ENCODE results near the gene BAG3. TPM values are rescaled to one million over a fixed set of nuclear protein-coding genes. Genes with fewer than 3 reads are reported as not detected.

The BAG3 gene
- total and polyA plus RNA-seq, 2 of the 8 experiments (the other 6 are each of a cell fraction or from before 2014, with no cell fraction given): 3.5 to 13.3 TPM

- WGBS, 2 experiments (ENCODE audit: extremely low coverage in 1 of 2, insufficient coverage in 1 of 2, insufficient read length in 1 of 2, insufficient replicate concordance in 2 of 2, low coverage in 1 of 2, low lambda C conversion rate in 2 of 2, missing lambda C conversion rate in 1 of 2): 63% methylated on average over 8 of the region's 9 CpGs; no CpG with 5 or more reads in 1 of the 2 experiments
- H3K79me1 ChIP-seq (ENCODE audit: low read depth, low read length): 0 out of 2 replicates have a peak, but pooled peaks cover 2% of the 10 kb centered on the region
- H2BK15ac ChIP-seq (ENCODE audit: low read length): no peak overlapping the region
- no peak overlapping the region for H2AFZ ChIP-seq (ENCODE audit: low read length)
- no peak overlapping the region for H2BK20ac ChIP-seq (ENCODE audit: low read length)
- no peak overlapping the region for H3K14ac ChIP-seq (ENCODE audit: insufficient read length)
- H2BK12ac ChIP-seq (ENCODE audit: low read depth, low read length): no peak overlapping the region
- H4K8ac ChIP-seq (ENCODE audit: extremely low read depth, insufficient read depth, low read length): no peak overlapping the region
- no peak overlapping the region for H3K18ac ChIP-seq (ENCODE audit: extremely low read depth, low read length)
- H3K27me3 ChIP-seq (replicated peaks in 1 of 4; ENCODE audit: control insufficient read depth in 3 of 4, extremely low read depth in 1 of 4, insufficient read depth in 3 of 4, low read length in 3 of 4): no peaks in the 10 kb centered on the region
- no peak overlapping the region for H4K91ac ChIP-seq (replicated peaks; ENCODE audit: insufficient read length, low read length)
- H3K27ac ChIP-seq (ENCODE audit: low read depth, low read length): no peak overlapping the region
- no peak for DNase-seq (ENCODE audit: low read depth in 1 of 2, low spot score in 2 of 2)
- H3K9me3 ChIP-seq (ENCODE audit: insufficient read depth in 2 of 2, low read depth in 1 of 2, low read length in 1 of 2): no peaks in the 10 kb centered on the region
- CTCF ChIA-PET (ENCODE audit: partially characterized antibody): interaction anchor here (0.6 to 4.8 kb wide), 7 partner anchors 11 to 184 kb away, joined by 3 to 19 read pairs (median 5); no protein-coding TSS in a partner anchor
- no peak overlapping the region for H3K4me2 ChIP-seq (ENCODE audit: insufficient read depth in 1 of 2, low read depth in 2 of 2, low read length in 2 of 2)
- H2BK5ac ChIP-seq (ENCODE audit: low read depth, low read length): no peak overlapping the region
- H2AK5ac ChIP-seq (ENCODE audit: low read depth, low read length): no peak overlapping the region
- H3K23ac ChIP-seq (ENCODE audit: insufficient read length): no peak overlapping the region
- no peak overlapping the region for H3K4ac ChIP-seq (replicated peaks; ENCODE audit: insufficient read length, low read depth, low read length)
- no peak overlapping the region for H4K5ac ChIP-seq (ENCODE audit: insufficient read length, low read depth, low read length)
- no peaks in the 10 kb centered on the region for H3K79me2 ChIP-seq (ENCODE audit: control insufficient read depth in 1 of 2, insufficient read depth in 2 of 2, low read length in 2 of 2)
- H3K4me1 ChIP-seq (replicated peaks in 1 of 4; ENCODE audit: control insufficient read depth in 3 of 4, insufficient read depth in 4 of 4, low read length in 3 of 4): peaks cover 0 to 2% (median 0%) of the 10 kb centered on the region in 4 experiments; a peak in 2 of 7 replicates
- H3K56ac ChIP-seq (replicated peaks; ENCODE audit: insufficient read length, low read depth, low read length): no peak overlapping the region
- no peaks in the 10 kb centered on the region for H3K23me2 ChIP-seq (ENCODE audit: low read depth, low read length)
- POLR2A ChIA-PET (ENCODE audit: partially characterized antibody): interaction anchor here (1.0 to 1.1 kb wide), 2 partner anchors 12 to 152 kb away, joined by 3 to 4 read pairs; no protein-coding TSS in a partner anchor
- H3K36me3 ChIP-seq (ENCODE audit: control insufficient read depth in 2 of 4, insufficient read depth in 4 of 4, low read length in 3 of 4): peaks cover 2 to 9% (median 7%) of the 10 kb centered on the region in 4 experiments; a peak in 5 of 8 replicates
- H3K4me3 ChIP-seq (ENCODE audit: extremely low read depth in 1 of 4, insufficient read depth in 2 of 4, low read depth in 3 of 4, low read length in 4 of 4): no peak overlapping the region
- H2BK120ac ChIP-seq (replicated peaks; ENCODE audit: low read depth, low read length): no peak overlapping the region
- FAIRE-seq: no peak
- H3K9ac ChIP-seq (replicated peaks in 1 of 4; ENCODE audit: extremely low read depth in 1 of 4, low read depth in 3 of 4, low read length in 3 of 4): no peak overlapping the region; a peak in 1 of 7 replicates
- no peaks in the 10 kb centered on the region for H4K20me1 ChIP-seq (replicated peaks in 1 of 2; ENCODE audit: control insufficient read depth in 1 of 2, insufficient read depth in 2 of 2, low read length in 2 of 2)
- TF ChIP-seq SIRT6 (IDR thresholded peaks at IDR 0.05; ENCODE audit: low read length) (no peak), EZH2 (IDR thresholded peaks at IDR 0.05; ENCODE audit: low read depth, low read length, severe bottlenecking) (no peak), TEAD4 (IDR thresholded peaks at IDR 0.05; ENCODE audit: low read depth, low read length) (no peak), CEBPB (IDR thresholded peaks at IDR 0.05; ENCODE audit: low read depth, low read length) (no peak), GABPA (IDR thresholded peaks at IDR 0.05; ENCODE audit: borderline replicate concordance, insufficient read depth, low read length) (no peak), RXRA (IDR thresholded peaks at IDR 0.05; ENCODE audit: insufficient read depth, low read depth, low read length) (no peak), ZNF274 (IDR thresholded peaks at IDR 0.05; ENCODE audit: borderline replicate concordance, extremely low read depth, low read length) (no peak), CHD1 (IDR thresholded peaks at IDR 0.05; ENCODE audit: low read depth, low read length) (no peak), RNF2 (IDR thresholded peaks at IDR 0.05; ENCODE audit: borderline replicate concordance, low read depth, low read length, missing control alignments, poor library complexity, severe bottlenecking) (no peak)
- TF ChIP-seq, protein P1, sequence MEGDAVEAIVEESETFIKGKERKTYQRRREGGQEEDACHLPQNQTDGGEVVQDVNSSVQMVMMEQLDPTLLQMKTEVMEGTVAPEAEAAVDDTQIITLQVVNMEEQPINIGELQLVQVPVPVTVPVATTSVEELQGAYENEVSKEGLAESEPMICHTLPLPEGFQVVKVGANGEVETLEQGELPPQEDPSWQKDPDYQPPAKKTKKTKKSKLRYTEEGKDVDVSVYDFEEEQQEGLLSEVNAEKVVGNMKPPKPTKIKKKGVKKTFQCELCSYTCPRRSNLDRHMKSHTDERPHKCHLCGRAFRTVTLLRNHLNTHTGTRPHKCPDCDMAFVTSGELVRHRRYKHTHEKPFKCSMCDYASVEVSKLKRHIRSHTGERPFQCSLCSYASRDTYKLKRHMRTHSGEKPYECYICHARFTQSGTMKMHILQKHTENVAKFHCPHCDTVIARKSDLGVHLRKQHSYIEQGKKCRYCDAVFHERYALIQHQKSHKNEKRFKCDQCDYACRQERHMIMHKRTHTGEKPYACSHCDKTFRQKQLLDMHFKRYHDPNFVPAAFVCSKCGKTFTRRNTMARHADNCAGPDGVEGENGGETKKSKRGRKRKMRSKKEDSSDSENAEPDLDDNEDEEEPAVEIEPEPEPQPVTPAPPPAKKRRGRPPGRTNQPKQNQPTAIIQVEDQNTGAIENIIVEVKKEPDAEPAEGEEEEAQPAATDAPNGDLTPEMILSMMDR (IDR thresholded peaks at IDR 0.05; ENCODE audit: control extremely low read depth in 1 of 3, insufficient read depth in 1 of 3, low read depth in 1 of 3, low read length in 3 of 3): no peak
Observed at GRCh38 chr10:119675483-119676170, 24.4 kb downstream of the BAG3 start.

All from H1 (cell line).